Caco-2 (cell line): ENCODE results near the gene HNRNPDL. TPM values are rescaled to one million over a fixed set of nuclear protein-coding genes. Genes with fewer than 3 reads are reported as not detected.
"Not testable (repeated sequence)": the region's sequence is repeated elsewhere in the genome, so short reads cannot be mapped to it uniquely, and the experiment has no call there.

Experiments
- BruUV-seq: library from RNA; stranded (reverse); fragments of 400-500 nt; replicated peaks from 2 replicates; lab custom pipeline; 2021; lab: Mats Ljungman, UMichigan
- CTCF ChIA-PET: fragments of 300-600 bp; sonication (Branson Sonifier 250); formaldehyde crosslinking; loops from one replicate; lab custom pipeline; 2022; ENCODE audit warnings: antibody characterized with exemption; lab: Charles Lee
- POLR2A ChIA-PET: fragments of 300-600 bp; sonication (Branson Sonifier 250); formaldehyde crosslinking; loops from one replicate; lab custom pipeline; 2022; ENCODE audit warnings: antibody characterized with exemption; lab: Charles Lee
- DNase-seq, 2 experiments: peaks; one replicate each; pipeline versions ENCODE4 v3.0.0 to v3.0.0-alpha.2; 2020 to 2022
- H3K27me3 ChIP-seq: replicated peaks from 2 replicates; pipeline ENCODE4 v1.6.0; 2011; ENCODE audit warnings: low read length; ENCODE audit not compliant: control insufficient read depth, insufficient read depth
- H3K36me3 ChIP-seq: 2 replicates; pipeline ENCODE4 v1.5.1; 2011; ENCODE audit warnings: low read length; ENCODE audit not compliant: control insufficient read depth, insufficient read depth
- H3K4me1 ChIP-seq: fragments of 250-450 bp; sonication (Bioruptor Pico); 2 replicates; pipeline ENCODE4 v1.5.1; 2020; ENCODE audit warnings: mild to moderate bottlenecking
- H3K4me3 ChIP-seq: 2 replicates; pipeline ENCODE4 v1.5.1; 2011; ENCODE audit warnings: low read depth, mild to moderate bottlenecking, control low read depth, low read length
- H3K9me3 ChIP-seq: fragments of 250-450 bp; sonication (Bioruptor Pico); 2 replicates; pipeline ENCODE4 v1.5.1; 2020; ENCODE audit warnings: mild to moderate bottlenecking, moderate library complexity
- H3K27ac Mint-ChIP-seq: one replicate; pipeline ENCODE4 v1.8.0; 2022; ENCODE audit warnings: mixed read lengths; ENCODE audit not compliant: unreplicated experiment
- H3K27me3 Mint-ChIP-seq: one replicate; pipeline ENCODE4 v1.8.0; 2022; ENCODE audit warnings: mixed read lengths; ENCODE audit not compliant: insufficient read depth, unreplicated experiment
- H3K36me3 Mint-ChIP-seq: one replicate; pipeline ENCODE4 v1.8.0; 2022; ENCODE audit warnings: mild to moderate bottlenecking, mixed read lengths; ENCODE audit not compliant: insufficient read depth, unreplicated experiment
- H3K4me1 Mint-ChIP-seq: one replicate; pipeline ENCODE4 v1.8.0; 2022; ENCODE audit warnings: low read depth, mixed read lengths; ENCODE audit not compliant: unreplicated experiment
- H3K4me3 Mint-ChIP-seq: one replicate; pipeline ENCODE4 v1.8.0; 2022; ENCODE audit warnings: mild to moderate bottlenecking, moderate library complexity, mixed read lengths; ENCODE audit not compliant: unreplicated experiment
- H3K9me3 Mint-ChIP-seq: one replicate; pipeline ENCODE4 v1.8.0; 2022; ENCODE audit warnings: mixed read lengths; ENCODE audit not compliant: unreplicated experiment
- CTCF ChIP-seq, 2 experiments: fragments of 200-600 bp in 1 of 2; IDR thresholded peaks; 1 replicate in 1 of 2; 2 replicates in 1 of 2; pipeline versions ENCODE4 v1.5.1 to v1.8.0; 2011 to 2022; ENCODE audit warnings: antibody characterized with exemption in 1 of 2, control low read depth in 1 of 2, inconsistent platforms in 1 of 2, low read depth in 1 of 2, low read length in 1 of 2, mild to moderate bottlenecking in 1 of 2, moderate library complexity in 1 of 2; ENCODE audit not compliant: insufficient read depth in 1 of 2, severe bottlenecking in 1 of 2, unreplicated experiment in 1 of 2
- intact Hi-C: fragments of 100-400 bp; cut with micrococcal nuclease; formaldehyde crosslinking; loops from one replicate; pipeline ENCODE4 v1.10.0; 2022; ENCODE audit not compliant: unreplicated experiment
- total RNA-seq: library from RNA; stranded (reverse); gene quantifications from 2 replicates; pipeline ENCODE4 v1.2.3, GENCODE V29; 2022

HNRNPDL gene
- total RNA-seq, 1 experiment from 2014 or later = 341 TPM

GRCh38 chr4:82388405-82388804 lies 41.9 kb downstream of the HNRNPDL start:
- Mint-ChIP-seq H3K9me3 (peaks cover 12% of the 10 kb centered on the region), H3K4me1 (peaks cover 7% of the 10 kb centered on the region), H3K4me3 (no peak overlapping the region), H3K27me3 (no peaks in the 10 kb centered on the region), H3K27ac (no peak overlapping the region), H3K36me3 (no peaks in the 10 kb centered on the region)
- DNase-seq = no peak
- BruUV-seq = no TSS peak
- TF ChIP-seq CTCF (IDR thresholded peaks at IDR 0.05; ENCODE audit: insufficient read depth in 1 of 2, low read depth in 1 of 2, low read length in 1 of 2, severe bottlenecking in 1 of 2, unreplicated experiment in 1 of 2) = peak in 1 of 2 experiments; percentile 14
- POLR2A ChIA-PET = no interaction called here
- H3K4me1 ChIP-seq = no peaks in the 10 kb centered on the region
- intact Hi-C loops = no loop called here
- no peak overlapping the region for H3K4me3 ChIP-seq
- CTCF ChIA-PET = interaction anchor here (1.4 kb wide), 1 partner anchor 28 kb away, joined by 4 read pairs; no protein-coding TSS in a partner anchor
- H3K9me3 ChIP-seq = no peaks in the 10 kb centered on the region
- no peaks in the 10 kb centered on the region for H3K36me3 ChIP-seq
- no peaks in the 10 kb centered on the region for H3K27me3 ChIP-seq

- H3K36me3 ChIP-seq, H3K4me3 ChIP-seq, BruUV-seq, intact Hi-C loops, H3K27ac Mint-ChIP-seq, H3K27me3 Mint-ChIP-seq, DNase-seq, H3K36me3 Mint-ChIP-seq, H3K4me3 Mint-ChIP-seq, H3K4me1 Mint-ChIP-seq, H3K27me3 ChIP-seq, H3K4me1 ChIP-seq, H3K9me3 ChIP-seq: not testable (repeated sequence)
- ChIA-PET CTCF (interaction anchor here (1.4 kb wide), 1 partner anchor 12 kb away, joined by 4 read pairs; the partner anchor contains the start of gene HNRNPD), POLR2A (interaction anchor here (0.7 kb wide), 1 partner anchor 12 kb away, joined by 3 read pairs; no protein-coding TSS in a partner anchor)
- H3K9me3 Mint-ChIP-seq = peaks cover 12% of the 10 kb centered on the region
Observed at GRCh38 chr4:82386312-82386711, 44.0 kb downstream of the HNRNPDL start.

GRCh38 chr4:82382751-82383150 lies 47.5 kb downstream of the HNRNPDL start:
- Histone ChIP-seq H3K9me3 (no peaks in the 10 kb centered on the region), H3K27me3 (no peaks in the 10 kb centered on the region), H3K36me3 (no peaks in the 10 kb centered on the region), H3K4me1 (no peaks in the 10 kb centered on the region), H3K4me3 (no peak overlapping the region)
- H3K4me1 Mint-ChIP-seq = no peaks in the 10 kb centered on the region
- BruUV-seq = no TSS peak
- H3K9me3 Mint-ChIP-seq = peaks cover 12% of the 10 kb centered on the region
- no peaks in the 10 kb centered on the region for H3K36me3 Mint-ChIP-seq
- POLR2A ChIA-PET = no interaction called here
- H3K27me3 Mint-ChIP-seq = no peaks in the 10 kb centered on the region
- CTCF ChIA-PET = interaction anchor here (0.5 kb wide), 1 partner anchor 652 kb away, joined by 9 read pairs; the partner anchor contains the start of gene COPS4
- DNase-seq = no peak
- intact Hi-C loops = no loop called here
- H3K4me3 Mint-ChIP-seq = no peak overlapping the region
- no peak for TF ChIP-seq CTCF (IDR thresholded peaks at IDR 0.05; ENCODE audit: insufficient read depth in 1 of 2, low read depth in 1 of 2, low read length in 1 of 2, severe bottlenecking in 1 of 2, unreplicated experiment in 1 of 2)
- no peak overlapping the region for H3K27ac Mint-ChIP-seq
